GM12878 (cell line): ENCODE data around the gene N4BP2. TPM values are rescaled to one million over a fixed set of nuclear protein-coding genes. Genes with fewer than 3 reads are reported as not detected.
A peak's percentile ranks its signal among the peaks of the same experiment; 100 is the strongest.

ENCODE experiments used
- ATAC-seq: fragments of 200-7000 bp; cut with Tn5 transposase; 3 replicates; pipeline ENCODE4 v1.9.1; 2020; ENCODE audit warnings: mild to moderate bottlenecking, moderate library complexity
- BruUV-seq: library from RNA; stranded (reverse); fragments of 400-500 nt; replicated peaks from 2 replicates; lab custom pipeline; 2021; lab: Mats Ljungman, UMichigan
- CTCF ChIA-PET: fragments of 300-600 bp; sonication (Branson Sonifier 250); formaldehyde crosslinking; extraction: SDS; loops from one replicate; lab custom pipeline; 2021; ENCODE audit warnings: inconsistent platforms; lab: Yijun Ruan, JAX
- POLR2A ChIA-PET: fragments of 350-600 bp; formaldehyde crosslinking; extraction: SDS; loops from one replicate; lab custom pipeline; 2021; ENCODE audit warnings: inconsistent platforms; lab: Charles Lee
- RAD21 ChIA-PET: fragments of 300-600 bp; sonication (Branson Sonifier 250); formaldehyde crosslinking; loops from one replicate; lab custom pipeline; 2023; ENCODE audit warnings: antibody characterized with exemption; ENCODE audit not compliant: unreplicated experiment; lab: Charles Lee
- SMC1A ChIA-PET: fragments of 300-600 bp; sonication (Branson Sonifier 250); formaldehyde crosslinking; loops from one replicate; lab custom pipeline; 2023; ENCODE audit not compliant: unreplicated experiment, uncharacterized antibody; lab: Charles Lee
- DNase-seq: peaks from one replicate; pipeline ENCODE4 v3.0.0-alpha.2; 2011; ENCODE audit warnings: low read depth, low spot score
- FAIRE-seq: peaks from 3 replicates; lab custom pipeline; 2011; peaks lifted over from hg19 to GRCh38; lab: Jason Lieb, UNC
- H2AFZ ChIP-seq: 2 replicates; pipeline ENCODE4 v1.6.0; 2011; ENCODE audit warnings: low read depth, low read length, control low read depth; ENCODE audit not compliant: control insufficient read depth
- H3K27ac ChIP-seq: 2 replicates; pipeline ENCODE4 v1.5.1; 2011; ENCODE audit warnings: control low read depth; ENCODE audit not compliant: control insufficient read depth, insufficient read depth
- H3K27me3 ChIP-seq, 2 experiments: replicated peaks in 1 of 2; 2 replicates each; pipeline versions ENCODE4 v1.6.0 to v1.6.1; 2011; ENCODE audit warnings: low read length in 1 of 2; ENCODE audit not compliant: control insufficient read depth in 2 of 2, insufficient read depth in 2 of 2
- H3K36me3 ChIP-seq, 2 experiments: 2 replicates each; pipeline ENCODE4 v1.5.1; 2011; ENCODE audit warnings: low read length in 1 of 2; ENCODE audit not compliant: control insufficient read depth in 2 of 2, insufficient read depth in 2 of 2
- H3K4me1 ChIP-seq: 2 replicates; pipeline ENCODE4 v1.6.1; 2011; ENCODE audit warnings: mild to moderate bottlenecking, low read length, moderate library complexity, mixed read lengths; ENCODE audit not compliant: control insufficient read depth, insufficient read depth
- H3K4me2 ChIP-seq: 2 replicates; pipeline ENCODE4 v1.6.0; 2011; ENCODE audit warnings: control low read depth; ENCODE audit not compliant: control insufficient read depth, insufficient read depth
- H3K4me3 ChIP-seq: fragments of 200-600 bp; sonication (generic); 2 replicates; pipeline ENCODE4 v1.5.1; 2016
- H3K79me2 ChIP-seq: 2 replicates; pipeline ENCODE4 v1.6.0; 2011; ENCODE audit warnings: low read length; ENCODE audit not compliant: control insufficient read depth, insufficient read depth
- H3K9ac ChIP-seq: 2 replicates; pipeline ENCODE4 v1.8.0; 2011; ENCODE audit warnings: low read length, control low read depth, mixed read lengths; ENCODE audit not compliant: control insufficient read depth, insufficient read depth
- H3K9me3 ChIP-seq: replicated peaks from 3 replicates; pipeline ENCODE4 v1.5.1; 2011; ENCODE audit warnings: mild to moderate bottlenecking, low read length; ENCODE audit not compliant: control insufficient read depth, insufficient read depth
- H4K20me1 ChIP-seq: 2 replicates; pipeline ENCODE4 v1.6.0; 2011; ENCODE audit not compliant: control insufficient read depth, insufficient read depth
- CHD1 ChIP-seq: IDR thresholded peaks from 2 replicates; pipeline ENCODE4 v1.6.1; 2012; ENCODE audit warnings: low read depth, low read length, improper control_type of control experiment
- CHD4 ChIP-seq: fragments of 200-600 bp; sonication (generic); IDR thresholded peaks from 2 replicates; pipeline ENCODE4 v1.6.1; 2016; ENCODE audit warnings: mild to moderate bottlenecking
- CREB1 ChIP-seq: IDR thresholded peaks from 2 replicates; pipeline ENCODE4 v1.6.1; 2012; ENCODE audit warnings: low read depth, mild to moderate bottlenecking, inconsistent platforms
- EED ChIP-seq: sonication (generic); IDR thresholded peaks from 2 replicates; pipeline ENCODE4 v1.6.1; 2016; ENCODE audit warnings: antibody characterized with exemption, low read depth
- ETV6 ChIP-seq, 2 experiments: fragments of 450-650 bp in 1 of 2; IDR thresholded peaks in 1 of 2; conservative IDR thresholded peaks in 1 of 2; 2 replicates each; pipeline ENCODE4 v1.6.1; 2014; ENCODE audit warnings: antibody characterized with exemption in 1 of 2, borderline replicate concordance in 1 of 2, low read depth in 1 of 2, mild to moderate bottlenecking in 1 of 2, moderate library complexity in 1 of 2
- GABPA ChIP-seq: IDR thresholded peaks from 2 replicates; pipeline ENCODE4 v1.6.1; 2014; ENCODE audit warnings: antibody characterized with exemption, low read depth, mild to moderate bottlenecking, inconsistent platforms
- MTA2 ChIP-seq: fragments of 450-650 bp; IDR thresholded peaks from 2 replicates; pipeline ENCODE4 v1.6.1; 2016; ENCODE audit warnings: low read depth, mild to moderate bottlenecking, moderate library complexity
- NBN ChIP-seq: fragments of 450-650 bp; IDR thresholded peaks from 2 replicates; pipeline ENCODE4 v1.6.1; 2016
- NKRF ChIP-seq: fragments of 450-650 bp; conservative IDR thresholded peaks from 2 replicates; pipeline ENCODE4 v1.6.1; 2017; ENCODE audit warnings: mild to moderate bottlenecking, moderate library complexity
- PAX5 ChIP-seq: IDR thresholded peaks from 2 replicates; pipeline ENCODE4 v1.6.1; 2011; ENCODE audit warnings: low read depth, low read length, borderline replicate concordance
- PBX3 ChIP-seq: IDR thresholded peaks from 2 replicates; pipeline ENCODE4 v1.6.1; 2011; ENCODE audit warnings: mild to moderate bottlenecking, low read depth, low read length, moderate library complexity; ENCODE audit not compliant: insufficient replicate concordance
- PML ChIP-seq: IDR thresholded peaks from 2 replicates; pipeline ENCODE4 v1.6.1; 2012; ENCODE audit warnings: low read length, inconsistent platforms
- POLR2AphosphoS2 ChIP-seq: IDR thresholded peaks from 2 replicates; pipeline ENCODE4 v1.6.1; 2011; ENCODE audit warnings: low read depth, mild to moderate bottlenecking, low read length, improper control_type of control experiment, moderate library complexity
- SMARCA5 ChIP-seq: fragments of 450-650 bp; IDR thresholded peaks from 2 replicates; pipeline ENCODE4 v1.6.1; 2017; ENCODE audit warnings: mild to moderate bottlenecking
- SPI1 ChIP-seq: IDR thresholded peaks from 2 replicates; pipeline ENCODE4 v1.6.1; 2011; ENCODE audit warnings: low read depth, mild to moderate bottlenecking, low read length, moderate library complexity, borderline replicate concordance; ENCODE audit not compliant: insufficient read depth
- WGBS: methylation state at CpG from one replicate; pipeline ENCODE4 v1.1.6; 2016; ENCODE audit warnings: low lambda C conversion rate; ENCODE audit not compliant: insufficient replicate concordance, insufficient coverage; ENCODE audit errors: missing lambda C conversion rate; 5-methylcytosine and 5-hydroxymethylcytosine counted together
- in situ Hi-C: fragments of 300-500 bp; cut with MboI; formaldehyde crosslinking; loops from 9 replicates; pipeline ENCODE4 v1.14.3; 2018; ENCODE audit warnings: mixed read lengths
- intact Hi-C: fragments of 100-400 bp; cut with micrococcal nuclease; formaldehyde crosslinking; loops from one replicate; pipeline ENCODE4 v1.14.2; 2022; ENCODE audit not compliant: unreplicated experiment
- polyA plus RNA-seq, 11 experiments: library from polyadenylated mRNA; depleted of rRNA in 4 of 11; unstranded in 6 of 11; stranded (reverse) in 5 of 11; fragments of >200 nt; fragmentation: Nextera tagmentation in 4 of 11; fragmentation: Illumina TruSeq in 1 of 11; extraction: Ambion mirVana in 4 of 11; extraction: Trizol in 1 of 11; gene quantifications; 1 replicate in 1 of 11; 2 replicates in 10 of 11; pipeline versions ENCODE4 v1.2.1 to v1.2.3, GENCODE V29; 2011 to 2016; ENCODE audit warnings: inconsistent platforms in 2 of 11, missing spikeins in 2 of 11, low read depth in 1 of 11
- total RNA-seq, 4 experiments: library from RNA; depleted of rRNA in 3 of 4; stranded (reverse); fragments of >200 nt in 3 of 4; fragmentation: Illumina TruSeq in 1 of 4; extraction: Trizol in 1 of 4; gene quantifications; 2 replicates each; pipeline versions ENCODE4 v1.2.1 to v1.2.3, GENCODE V29; 2013 to 2021
- TF ChIP-seq, protein P1 (sequence below): IDR thresholded peaks from 2 replicates; pipeline ENCODE4 v1.6.1; 2012; ENCODE audit warnings: mild to moderate bottlenecking, low read depth, low read length

The N4BP2 gene
- total and polyA plus RNA-seq, 10 of the 15 experiments (the other 5 are each of a cell fraction or from before 2014, with no cell fraction given), result 2.3 to 18.7 (median 10.0) TPM

DNA sequence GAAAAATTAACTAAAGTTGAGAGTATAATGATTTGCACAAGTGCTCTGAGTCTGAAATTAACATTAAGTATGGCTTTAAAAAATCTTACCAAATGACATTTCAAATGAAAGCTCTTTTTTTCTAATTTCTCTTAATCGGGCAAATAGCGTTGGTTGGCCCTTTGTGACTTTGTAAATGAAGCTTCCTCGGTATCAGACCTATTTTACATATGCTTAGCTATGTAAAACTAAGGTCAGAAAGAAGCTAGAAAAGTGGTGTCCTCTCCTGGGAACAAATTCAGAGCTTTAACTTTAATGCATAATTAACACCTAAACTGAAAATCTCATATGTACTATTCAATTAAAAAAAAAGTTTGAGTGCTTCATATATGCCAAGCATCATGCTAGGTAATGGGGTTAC, 62.7 kb downstream of the N4BP2 start (continued):
- TF ChIP-seq NKRF (no peak), MTA2 (no peak), CHD4 (no peak)

DNA sequence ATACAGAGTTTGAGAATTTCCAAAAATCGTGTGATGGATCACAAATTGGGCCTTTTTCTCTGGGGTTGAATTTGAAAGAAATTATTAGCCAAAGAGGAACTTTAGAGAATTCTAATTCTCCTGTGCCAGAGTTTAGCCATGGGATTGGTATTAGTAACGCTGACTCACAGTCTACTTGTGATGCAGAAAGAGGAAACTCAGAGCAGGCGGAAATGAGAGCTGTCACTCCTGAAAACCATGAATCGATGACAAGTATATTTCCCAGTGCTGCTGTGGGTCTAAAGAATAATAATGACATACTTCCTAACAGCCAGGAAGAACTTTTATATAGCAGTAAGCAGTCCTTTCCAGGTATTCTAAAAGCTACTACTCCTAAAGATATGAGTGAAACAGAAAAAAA, 64.9 kb downstream of the N4BP2 start:
- Histone ChIP-seq H3K36me3 (no peaks in the 10 kb centered on the region), H3K79me2 (no peaks in the 10 kb centered on the region), H3K4me1 (no peaks in the 10 kb centered on the region), H3K4me3 (no peak overlapping the region), H3K4me2 (no peak overlapping the region), H4K20me1 (no peaks in the 10 kb centered on the region), H3K9ac (no peak overlapping the region), H3K9me3 (no peaks in the 10 kb centered on the region), H3K27ac (no peak overlapping the region), H3K27me3 (no peaks in the 10 kb centered on the region), H2AFZ (no peak overlapping the region)
- SMC1A ChIA-PET, result interaction anchor here (0.6 to 1.5 kb wide), 5 partner anchors 9 to 230 kb away, joined by 3 to 7 read pairs (median 3); no protein-coding TSS in a partner anchor
- WGBS, result 2% methylated on average over 4 of the region's 4 CpGs
- RAD21 ChIA-PET, result no interaction called here
- intact Hi-C loops, result no loop called here
- DNase-seq (peak; percentile 11), ATAC-seq (peak; percentile 86), FAIRE-seq (no peak)
- in situ Hi-C loops, result no loop called here
- CTCF ChIA-PET, result interaction anchor here (0.6 to 1.3 kb wide), 2 partner anchors 28 to 32 kb away, joined by 3 read pairs; no protein-coding TSS in a partner anchor
- POLR2A ChIA-PET, result interaction anchor here (0.6 kb wide), 1 partner anchor 17 kb away, joined by 6 read pairs; no protein-coding TSS in a partner anchor
- BruUV-seq, result no TSS peak
- peak; percentile 54; the same call in 1 of the 2 replicates for TF ChIP-seq EED
- TF ChIP-seq POLR2AphosphoS2, result no peak
- no peak for TF ChIP-seq PAX5
- no peak for TF ChIP-seq SMARCA5
- TF ChIP-seq PML, result no peak
- TF ChIP-seq CREB1, result peak; percentile 49; the same call in 1 of the 2 replicates
- no peak for TF ChIP-seq CHD1
- peak; percentile 55 for TF ChIP-seq PBX3
- peak in 1 of 2 experiments; percentile 89; a peak in 2 of 4 replicates for TF ChIP-seq ETV6 (conservative IDR thresholded peaks at IDR 0.05 in 1 of 2, IDR thresholded peaks at IDR 0.05 in 1 of 2; ENCODE audit: borderline replicate concordance in 1 of 2, low read depth in 1 of 2)
- TF ChIP-seq, protein P1, sequence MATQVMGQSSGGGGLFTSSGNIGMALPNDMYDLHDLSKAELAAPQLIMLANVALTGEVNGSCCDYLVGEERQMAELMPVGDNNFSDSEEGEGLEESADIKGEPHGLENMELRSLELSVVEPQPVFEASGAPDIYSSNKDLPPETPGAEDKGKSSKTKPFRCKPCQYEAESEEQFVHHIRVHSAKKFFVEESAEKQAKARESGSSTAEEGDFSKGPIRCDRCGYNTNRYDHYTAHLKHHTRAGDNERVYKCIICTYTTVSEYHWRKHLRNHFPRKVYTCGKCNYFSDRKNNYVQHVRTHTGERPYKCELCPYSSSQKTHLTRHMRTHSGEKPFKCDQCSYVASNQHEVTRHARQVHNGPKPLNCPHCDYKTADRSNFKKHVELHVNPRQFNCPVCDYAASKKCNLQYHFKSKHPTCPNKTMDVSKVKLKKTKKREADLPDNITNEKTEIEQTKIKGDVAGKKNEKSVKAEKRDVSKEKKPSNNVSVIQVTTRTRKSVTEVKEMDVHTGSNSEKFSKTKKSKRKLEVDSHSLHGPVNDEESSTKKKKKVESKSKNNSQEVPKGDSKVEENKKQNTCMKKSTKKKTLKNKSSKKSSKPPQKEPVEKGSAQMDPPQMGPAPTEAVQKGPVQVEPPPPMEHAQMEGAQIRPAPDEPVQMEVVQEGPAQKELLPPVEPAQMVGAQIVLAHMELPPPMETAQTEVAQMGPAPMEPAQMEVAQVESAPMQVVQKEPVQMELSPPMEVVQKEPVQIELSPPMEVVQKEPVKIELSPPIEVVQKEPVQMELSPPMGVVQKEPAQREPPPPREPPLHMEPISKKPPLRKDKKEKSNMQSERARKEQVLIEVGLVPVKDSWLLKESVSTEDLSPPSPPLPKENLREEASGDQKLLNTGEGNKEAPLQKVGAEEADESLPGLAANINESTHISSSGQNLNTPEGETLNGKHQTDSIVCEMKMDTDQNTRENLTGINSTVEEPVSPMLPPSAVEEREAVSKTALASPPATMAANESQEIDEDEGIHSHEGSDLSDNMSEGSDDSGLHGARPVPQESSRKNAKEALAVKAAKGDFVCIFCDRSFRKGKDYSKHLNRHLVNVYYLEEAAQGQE, result no peak
- no peak for TF ChIP-seq NBN
- 0 out of 2 replicates have a peak, but pooled peaks have one; percentile 9 for TF ChIP-seq GABPA
- no peak for TF ChIP-seq SPI1
